Nephron progenitor cell (in vitro differentiated cells): ENCODE data around the gene CDC42BPA.

Source experiments
- DNase-seq: peaks from one replicate; pipeline ENCODE4 v3.0.0; 2021
- H3K27ac Mint-ChIP-seq: 2 replicates; pipeline ENCODE4 v1.8.0; 2021; ENCODE audit warnings: mild to moderate bottlenecking, moderate library complexity, mixed read lengths
- H3K27me3 Mint-ChIP-seq: 2 replicates; pipeline ENCODE4 v1.8.0; 2021; ENCODE audit warnings: mild to moderate bottlenecking, low read depth, mixed read lengths; ENCODE audit not compliant: poor library complexity
- H3K36me3 Mint-ChIP-seq: 2 replicates; pipeline ENCODE4 v1.8.0; 2021; ENCODE audit warnings: low read depth, mixed read lengths
- H3K4me1 Mint-ChIP-seq: 2 replicates; pipeline ENCODE4 v1.8.0; 2021; ENCODE audit warnings: mixed read lengths
- H3K4me3 Mint-ChIP-seq: 2 replicates; pipeline ENCODE4 v1.8.0; 2021; ENCODE audit warnings: mild to moderate bottlenecking, moderate library complexity, mixed read lengths
- H3K9me3 Mint-ChIP-seq: 2 replicates; pipeline ENCODE4 v1.8.0; 2021; ENCODE audit warnings: mild to moderate bottlenecking, moderate library complexity, mixed read lengths
- TF ChIP-seq, protein P1 (sequence below): fragments of 200-600 bp; sonication (generic); IDR thresholded peaks from 2 replicates; pipeline ENCODE4 v1.5.0; 2021; ENCODE audit warnings: antibody characterized with exemption

The CDC42BPA gene

DNA sequence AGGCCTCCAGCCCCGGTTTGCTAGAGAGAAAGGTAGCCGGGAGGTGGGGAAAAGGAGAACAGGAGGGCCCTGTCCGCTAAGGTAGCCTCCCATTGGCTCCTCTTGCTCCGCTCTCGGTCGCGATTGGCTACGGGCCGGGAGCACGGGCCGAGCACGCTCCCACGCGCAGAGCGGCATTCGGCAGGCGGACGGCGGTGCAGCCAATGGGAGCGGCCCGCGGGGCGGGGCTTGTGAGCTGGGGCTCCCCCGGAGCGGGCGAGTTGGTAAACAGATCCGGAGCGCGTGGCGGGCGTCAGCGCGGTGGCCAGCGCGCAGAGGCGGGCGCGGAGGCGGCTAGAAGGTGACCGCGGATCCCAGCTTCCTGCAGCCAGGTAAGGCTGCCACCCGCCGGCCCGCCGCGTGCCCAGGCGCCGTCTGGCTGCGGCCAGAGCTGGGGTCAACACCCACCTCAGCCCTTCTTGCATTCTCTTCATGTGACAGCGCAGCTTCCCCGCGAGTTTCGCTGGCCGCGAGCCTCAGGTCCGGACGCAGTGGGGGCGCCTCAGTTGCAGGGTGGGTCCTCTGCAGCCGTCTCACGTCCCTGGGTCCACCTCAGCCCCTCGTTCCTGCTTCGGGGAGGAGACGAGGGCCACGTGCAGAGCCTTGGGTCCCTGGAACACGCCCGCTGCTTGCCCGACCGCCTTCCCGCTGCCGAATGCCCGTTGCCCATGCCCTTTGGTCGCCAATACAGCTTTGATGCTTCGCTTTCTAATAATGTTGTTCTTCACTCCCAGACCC is 378.1 kb downstream of the CDC42BPA start, which contains the start of gene COQ8A:
TSS of gene COQ8A (plus strand) at position 266 of the 777 bp plus-strand sequence. CDS start 21,092 bp downstream, outside the sequence.
- peaks cover 26% of the 10 kb centered on the region for H3K27me3 Mint-ChIP-seq
- TF ChIP-seq, protein P1, sequence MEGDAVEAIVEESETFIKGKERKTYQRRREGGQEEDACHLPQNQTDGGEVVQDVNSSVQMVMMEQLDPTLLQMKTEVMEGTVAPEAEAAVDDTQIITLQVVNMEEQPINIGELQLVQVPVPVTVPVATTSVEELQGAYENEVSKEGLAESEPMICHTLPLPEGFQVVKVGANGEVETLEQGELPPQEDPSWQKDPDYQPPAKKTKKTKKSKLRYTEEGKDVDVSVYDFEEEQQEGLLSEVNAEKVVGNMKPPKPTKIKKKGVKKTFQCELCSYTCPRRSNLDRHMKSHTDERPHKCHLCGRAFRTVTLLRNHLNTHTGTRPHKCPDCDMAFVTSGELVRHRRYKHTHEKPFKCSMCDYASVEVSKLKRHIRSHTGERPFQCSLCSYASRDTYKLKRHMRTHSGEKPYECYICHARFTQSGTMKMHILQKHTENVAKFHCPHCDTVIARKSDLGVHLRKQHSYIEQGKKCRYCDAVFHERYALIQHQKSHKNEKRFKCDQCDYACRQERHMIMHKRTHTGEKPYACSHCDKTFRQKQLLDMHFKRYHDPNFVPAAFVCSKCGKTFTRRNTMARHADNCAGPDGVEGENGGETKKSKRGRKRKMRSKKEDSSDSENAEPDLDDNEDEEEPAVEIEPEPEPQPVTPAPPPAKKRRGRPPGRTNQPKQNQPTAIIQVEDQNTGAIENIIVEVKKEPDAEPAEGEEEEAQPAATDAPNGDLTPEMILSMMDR = no peak
- peaks cover 61% of the 10 kb centered on the region for H3K4me1 Mint-ChIP-seq
- peak within 1 kb of the TSS; percentile 87 for H3K4me3 Mint-ChIP-seq
- H3K27ac Mint-ChIP-seq = peak within 1 kb of the TSS; percentile 96
- DNase-seq = peak; percentile 99
- H3K9me3 Mint-ChIP-seq = peaks cover 17% of the 10 kb centered on the region
- peaks cover 17% of the 10 kb centered on the region for H3K36me3 Mint-ChIP-seq
